A673 (cell line): ENCODE data around the gene DBX1. TPM values are rescaled to one million over a fixed set of nuclear protein-coding genes. Genes with fewer than 3 reads are reported as not detected.

Source experiments
- BruUV-seq: library from RNA; stranded (reverse); fragments of 400-500 nt; replicated peaks from 2 replicates; lab custom pipeline; 2021; lab: Mats Ljungman, UMichigan
- CTCF ChIA-PET: fragments of 300-600 bp; sonication (Branson Sonifier 250); formaldehyde crosslinking; loops from one replicate; lab custom pipeline; 2022; ENCODE audit warnings: antibody characterized with exemption; lab: Charles Lee
- POLR2A ChIA-PET: fragments of 300-600 bp; sonication (Branson Sonifier 250); formaldehyde crosslinking; loops from one replicate; lab custom pipeline; 2022; ENCODE audit warnings: antibody characterized with exemption; ENCODE audit not compliant: low non-redundant PET; lab: Charles Lee
- DNase-seq: peaks from one replicate; pipeline ENCODE4 v3.0.0-alpha.2; 2015; ENCODE audit warnings: low spot score
- H3K27ac ChIP-seq: fragments of 200-600 bp; sonication (generic); 2 replicates; pipeline ENCODE4 v1.5.1; 2016; ENCODE audit warnings: mixed run types, low read depth, mild to moderate bottlenecking, mixed read lengths, antibody characterized with exemption, low read length; ENCODE audit not compliant: poor library complexity, severe bottlenecking
- H3K27me3 ChIP-seq: fragments of 200-600 bp; sonication (generic); replicated peaks from 2 replicates; pipeline ENCODE4 v1.6.1; 2017; ENCODE audit warnings: mixed run types, low read depth, mild to moderate bottlenecking, mixed read lengths, antibody characterized with exemption, low read length; ENCODE audit not compliant: insufficient read depth, poor library complexity
- H3K36me3 ChIP-seq: fragments of 200-600 bp; sonication (generic); 2 replicates; pipeline ENCODE4 v1.6.1; 2016; ENCODE audit warnings: mixed run types, mild to moderate bottlenecking, mixed read lengths, antibody characterized with exemption, low read length; ENCODE audit not compliant: insufficient read depth, poor library complexity, severe bottlenecking
- H3K4me1 ChIP-seq: fragments of 200-600 bp; sonication (generic); 2 replicates; pipeline ENCODE4 v1.6.1; 2017; ENCODE audit warnings: mixed run types, mild to moderate bottlenecking, mixed read lengths, antibody characterized with exemption, low read length; ENCODE audit not compliant: insufficient read depth, poor library complexity, severe bottlenecking
- H3K4me3 ChIP-seq: fragments of 200-600 bp; sonication (generic); 2 replicates; pipeline ENCODE4 v1.5.1; 2016; ENCODE audit warnings: low read depth, mixed run types, mild to moderate bottlenecking, mixed read lengths, low read length; ENCODE audit not compliant: poor library complexity, severe bottlenecking
- H3K9me3 ChIP-seq: fragments of 200-600 bp; sonication (generic); 2 replicates; pipeline ENCODE4 v1.6.1; 2016; ENCODE audit warnings: mixed run types, low read depth, mild to moderate bottlenecking, mixed read lengths, antibody characterized with exemption, low read length; ENCODE audit not compliant: poor library complexity, severe bottlenecking
- CTCF ChIP-seq: fragments of 300-800, 200-600 bp; sonication (generic); conservative IDR thresholded peaks from 2 replicates; pipeline ENCODE4 v1.5.1; 2017; ENCODE audit warnings: low read depth, mild to moderate bottlenecking, antibody characterized with exemption, low read length, moderate library complexity, mixed read lengths
- EZH2 ChIP-seq: fragments of 200-600 bp; sonication (generic); IDR thresholded peaks from 2 replicates; pipeline ENCODE4 v1.6.1; 2017; ENCODE audit warnings: borderline replicate concordance, low read depth, mild to moderate bottlenecking, mixed read lengths, antibody characterized with exemption, low read length; ENCODE audit not compliant: poor library complexity, severe bottlenecking
- intact Hi-C: fragments of 100-400 bp; cut with micrococcal nuclease; formaldehyde crosslinking; loops from one replicate; pipeline ENCODE4 v1.10.0; 2022; ENCODE audit not compliant: unreplicated experiment
- total RNA-seq: library from RNA; stranded (reverse); gene quantifications from 2 replicates; pipeline ENCODE4 v1.2.3, GENCODE V29; 2021

The DBX1 gene
- total RNA-seq, 1 experiment from 2014 or later = not detected

DNA sequence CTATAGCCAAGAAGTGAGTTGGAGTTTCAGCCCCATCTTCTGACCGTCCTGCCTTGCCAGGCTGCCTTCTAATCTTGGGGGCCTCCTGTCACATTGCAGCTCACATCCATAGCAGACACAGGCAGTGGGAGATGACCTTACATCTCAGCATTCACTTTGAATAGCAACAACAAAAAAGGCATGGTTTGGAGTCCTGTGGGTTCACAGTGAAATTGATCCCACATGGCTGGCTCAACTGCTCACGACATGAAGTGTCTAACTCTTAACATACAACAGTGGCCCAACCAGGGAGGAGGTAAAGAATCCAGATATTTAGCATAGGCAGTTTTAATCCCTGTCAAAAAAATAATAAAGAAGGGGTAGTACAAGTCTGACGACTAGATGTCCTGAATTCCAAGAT is 38.1 kb downstream of the DBX1 start:
- TF ChIP-seq EZH2 = no peak
- H3K4me3 ChIP-seq = no peak overlapping the region

DNA sequence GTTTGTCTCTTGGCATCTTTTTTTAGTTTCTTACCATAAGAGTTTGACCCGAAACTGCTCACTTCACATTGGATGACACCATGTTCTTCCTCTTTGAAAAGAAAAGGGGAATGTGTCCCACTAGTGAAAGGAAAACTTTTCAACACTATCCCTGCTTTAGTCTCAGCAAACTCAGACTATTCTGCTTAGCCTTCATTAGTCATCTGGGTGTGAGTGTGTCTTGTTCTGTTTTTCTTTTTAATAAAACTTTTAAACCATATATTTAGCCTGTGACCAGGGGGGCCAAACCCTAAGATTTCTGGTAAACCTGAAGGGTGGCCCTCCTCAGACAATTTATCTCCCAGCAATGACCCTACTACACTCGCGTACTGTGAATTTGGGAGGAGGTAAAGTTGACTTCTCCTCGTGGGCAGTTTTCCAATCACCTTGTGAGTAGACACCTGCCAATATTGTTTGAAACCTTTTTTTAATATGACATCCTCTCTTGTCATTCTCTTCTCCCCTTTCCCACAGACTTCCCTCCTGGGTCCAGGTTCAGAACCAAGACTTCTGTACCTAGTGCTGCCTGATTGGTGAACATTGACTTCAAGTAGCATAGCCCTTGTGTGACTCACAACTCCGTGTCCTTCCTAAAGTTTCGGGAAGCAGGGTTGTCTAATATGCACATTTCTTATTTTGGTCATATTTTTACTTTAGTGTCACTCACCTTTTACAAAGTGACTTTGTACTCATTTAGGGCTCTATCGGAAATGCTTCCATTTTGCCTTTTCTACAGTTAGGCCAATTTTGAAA is 39.9 kb downstream of the DBX1 start:
- no peak for TF ChIP-seq EZH2
- TF ChIP-seq CTCF = no peak
- no peak overlapping the region for H3K27ac ChIP-seq
- H3K9me3 ChIP-seq = no peaks in the 10 kb centered on the region
- intact Hi-C loops = loop anchor here (10.0 kb wide), 1 partner anchor 494 kb away; no protein-coding TSS in a partner anchor
- H3K4me1 ChIP-seq = no peaks in the 10 kb centered on the region
- no peaks in the 10 kb centered on the region for H3K27me3 ChIP-seq
- no peak overlapping the region for H3K4me3 ChIP-seq
- H3K36me3 ChIP-seq = no peaks in the 10 kb centered on the region
- BruUV-seq = no TSS peak
- ChIA-PET CTCF (no interaction called here), POLR2A (no interaction called here)
- DNase-seq = no peak

More for the DNA sequence above, 38.1 kb downstream of the DBX1 start:
- ChIA-PET POLR2A (no interaction called here), CTCF (no interaction called here)
- Histone ChIP-seq H3K9me3 (no peaks in the 10 kb centered on the region), H3K36me3 (no peaks in the 10 kb centered on the region), H3K4me1 (no peaks in the 10 kb centered on the region), H3K27ac (no peak overlapping the region), H3K27me3 (no peaks in the 10 kb centered on the region)
- intact Hi-C loops = loop anchor here (10.0 kb wide), 1 partner anchor 493 kb away; no protein-coding TSS in a partner anchor
- DNase-seq = no peak
- no TSS peak for BruUV-seq

GRCh38 chr11:20119315-20119714 is 41.0 kb downstream of the DBX1 start:
- H3K4me1 ChIP-seq = no peaks in the 10 kb centered on the region
- no peaks in the 10 kb centered on the region for H3K9me3 ChIP-seq
- POLR2A ChIA-PET = no interaction called here
- no peak overlapping the region for H3K27ac ChIP-seq
- H3K4me3 ChIP-seq = no peak overlapping the region
- intact Hi-C loops = no loop called here
- BruUV-seq = no TSS peak
- no peak for DNase-seq
- CTCF ChIA-PET = no interaction called here
- H3K27me3 ChIP-seq = no peaks in the 10 kb centered on the region
- H3K36me3 ChIP-seq = no peaks in the 10 kb centered on the region
- TF ChIP-seq CTCF = no peak
- TF ChIP-seq EZH2 = no peak

DNA sequence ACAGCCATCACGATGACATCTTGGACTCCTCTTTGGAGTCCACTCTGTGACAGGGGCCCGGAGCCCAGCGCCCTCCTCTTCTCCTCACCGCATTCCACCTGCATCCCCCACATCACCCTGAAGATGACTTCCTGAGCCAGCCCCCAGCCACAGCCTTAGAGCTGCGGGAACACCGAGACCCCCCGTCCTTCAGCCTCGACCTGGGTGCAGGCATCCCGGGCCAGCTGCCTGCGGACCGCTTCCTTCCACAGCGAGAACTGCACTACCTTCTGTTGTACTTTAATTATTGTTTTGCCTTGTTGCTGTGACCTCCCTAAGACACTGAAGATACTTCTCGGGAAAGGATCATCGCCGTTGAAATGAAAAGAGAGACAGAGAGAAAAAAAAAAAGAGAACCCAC is 42.1 kb downstream of the DBX1 start:
- TF ChIP-seq CTCF (no peak), EZH2 (no peak)
- POLR2A ChIA-PET = no interaction called here
- intact Hi-C loops = no loop called here
- Histone ChIP-seq H3K36me3 (no peaks in the 10 kb centered on the region), H3K27ac (no peak overlapping the region), H3K27me3 (no peaks in the 10 kb centered on the region), H3K4me3 (no peak overlapping the region), H3K9me3 (no peaks in the 10 kb centered on the region), H3K4me1 (no peaks in the 10 kb centered on the region)
- no TSS peak for BruUV-seq
- no peak for DNase-seq
- CTCF ChIA-PET = no interaction called here
